GM21529 (cell line): ENCODE data around the gene TACC3.

Experiments used
- ATAC-seq: cut with Tn5 transposase; IDR thresholded peaks from one replicate; pipeline ENCODE4 v1.9.1; 2021; ENCODE audit not compliant: unreplicated experiment

Gene TACC3

GRCh38 chr4:1758306-1759121, 37.2 kb downstream of the TACC3 start:
- ATAC-seq, result no peak

GRCh38 chr4:1759170-1759817, 38.0 kb downstream of the TACC3 start:
- no peak for ATAC-seq

- ATAC-seq, result no peak
These were observed 38.5 kb downstream of the TACC3 start for GRCh38 chr4:1759818-1760223.

DNA sequence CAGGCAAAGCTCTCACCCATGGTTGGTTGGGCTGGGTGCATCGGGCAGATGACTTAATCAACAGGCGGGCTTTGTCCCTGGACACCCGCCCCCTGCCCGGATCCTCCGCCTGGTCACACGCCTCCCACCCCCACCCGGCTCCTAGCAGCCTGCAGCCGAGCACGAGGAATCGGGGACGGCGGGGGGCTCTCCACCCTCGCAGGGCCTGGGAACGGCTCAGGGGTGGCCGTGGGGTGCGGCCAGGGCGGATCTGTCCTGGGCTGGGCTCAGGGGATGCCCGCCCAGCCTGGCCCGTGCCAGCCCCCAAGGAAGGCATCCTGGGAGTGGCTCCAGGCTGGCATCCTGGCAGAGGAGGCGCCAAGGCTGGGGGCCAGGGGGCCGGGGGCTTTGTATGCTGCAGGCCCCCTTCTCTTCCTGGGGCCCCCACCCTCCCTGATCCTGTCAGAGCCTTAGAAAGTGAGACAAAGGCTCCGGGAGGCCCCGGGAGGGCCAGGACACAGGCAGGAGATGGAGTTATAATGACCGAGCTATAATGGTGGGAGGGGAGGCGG, 39.3 kb downstream of the TACC3 start:
- ATAC-seq, result no peak

GRCh38 chr4:1761130-1761689, 39.9 kb downstream of the TACC3 start:
- ATAC-seq, result no peak

DNA sequence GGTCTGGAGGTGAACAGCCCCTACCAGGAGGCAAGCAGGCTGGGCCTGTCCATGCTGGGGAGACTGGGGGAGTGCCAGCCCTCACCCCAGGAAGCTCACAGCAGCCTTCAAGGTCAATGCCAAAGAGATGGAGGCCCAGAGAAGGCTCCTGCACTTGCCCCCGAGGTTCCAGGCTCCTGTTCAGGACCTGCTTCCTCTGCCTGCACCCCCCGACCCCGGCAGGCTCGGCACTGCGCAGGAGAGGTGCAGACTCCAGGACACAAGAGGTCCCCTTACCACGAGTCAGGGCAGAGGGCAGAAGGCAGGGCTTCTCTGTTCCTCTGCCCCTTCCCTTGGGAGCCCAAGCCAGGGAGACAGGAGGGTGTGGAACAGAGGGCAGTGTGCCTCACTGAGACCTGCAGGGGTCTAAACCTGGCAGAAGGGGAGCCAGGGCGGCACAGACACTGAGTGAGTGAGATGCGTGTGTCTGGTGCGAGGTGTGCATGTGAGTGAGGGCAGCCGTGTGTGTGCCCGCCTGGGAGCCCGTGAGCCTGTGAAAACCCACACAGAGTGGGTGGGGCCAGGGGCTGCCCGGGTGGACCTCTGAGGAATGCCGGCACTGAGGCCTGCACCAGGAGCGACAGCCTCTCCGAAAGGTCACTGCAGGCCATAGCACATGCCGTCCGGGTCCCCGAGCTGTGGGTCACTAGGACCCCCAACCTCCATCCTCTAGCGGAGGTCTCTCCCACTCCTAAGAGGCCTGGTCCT, 41.1 kb downstream of the TACC3 start:
- no peak for ATAC-seq

GRCh38 chr4:1763070-1763549, 41.8 kb downstream of the TACC3 start:
- no peak for ATAC-seq

DNA sequence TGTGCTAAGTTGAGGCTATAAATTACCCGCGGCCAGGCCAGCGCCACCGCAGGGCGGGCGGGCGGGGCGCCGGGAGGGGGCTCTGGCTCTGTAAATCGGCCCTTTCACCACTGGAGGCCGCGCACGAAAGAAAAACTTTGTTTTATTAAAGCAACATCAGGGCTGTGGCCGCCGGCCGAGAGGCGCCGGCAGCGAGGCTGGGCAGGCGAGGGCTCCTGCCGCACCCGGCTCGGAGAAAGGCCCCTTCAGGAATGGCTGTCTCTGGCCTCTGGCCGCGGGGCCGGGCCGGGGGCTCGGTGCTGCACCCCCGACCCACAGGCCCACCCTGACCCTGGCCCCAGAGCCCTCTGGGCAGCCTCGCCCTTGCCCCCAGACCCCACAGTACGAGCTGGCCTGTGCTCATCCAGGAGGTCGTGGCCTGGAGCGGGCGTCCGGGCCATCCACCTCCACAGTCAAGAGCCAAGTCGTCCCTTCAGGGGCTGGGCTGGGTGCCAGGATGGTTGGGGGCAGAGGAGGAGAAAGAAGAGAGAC, 42.3 kb downstream of the TACC3 start:
- no peak for ATAC-seq

GRCh38 chr4:1764670-1765069, 43.3 kb downstream of the TACC3 start:
- no peak for ATAC-seq

DNA sequence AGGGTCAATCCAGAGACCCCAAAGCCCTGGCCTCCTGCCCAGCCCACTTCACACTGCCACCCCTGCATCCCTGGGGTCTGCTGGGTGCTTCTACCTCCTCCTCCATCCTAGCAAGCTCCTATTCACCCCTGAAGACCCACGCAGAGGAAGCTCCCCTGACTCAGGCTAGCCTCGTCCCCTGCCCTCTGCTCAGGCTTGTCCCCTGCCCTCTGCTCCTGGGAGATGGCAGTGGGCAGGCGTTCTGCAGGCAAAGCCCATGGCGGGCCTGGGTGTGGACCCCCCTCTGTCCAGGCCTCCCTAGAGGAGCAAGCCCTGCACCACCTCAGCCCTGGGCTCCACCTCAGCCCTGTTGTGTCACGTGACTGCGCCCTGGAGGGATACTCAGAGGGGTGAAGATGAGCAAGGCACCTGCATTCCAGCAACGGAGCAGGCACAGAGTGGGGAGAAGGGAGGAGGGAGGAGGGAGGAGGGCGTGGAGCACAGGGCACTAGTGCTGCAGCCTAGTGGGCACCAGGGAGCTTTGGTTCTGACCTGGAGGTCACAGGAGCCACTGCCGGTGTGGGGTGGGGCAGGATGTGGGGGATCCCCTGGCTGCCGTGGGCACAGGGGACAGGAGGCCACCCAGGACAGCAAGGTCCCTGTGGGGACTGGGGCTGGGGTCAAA, 44.2 kb downstream of the TACC3 start:
- ATAC-seq, result no peak

DNA sequence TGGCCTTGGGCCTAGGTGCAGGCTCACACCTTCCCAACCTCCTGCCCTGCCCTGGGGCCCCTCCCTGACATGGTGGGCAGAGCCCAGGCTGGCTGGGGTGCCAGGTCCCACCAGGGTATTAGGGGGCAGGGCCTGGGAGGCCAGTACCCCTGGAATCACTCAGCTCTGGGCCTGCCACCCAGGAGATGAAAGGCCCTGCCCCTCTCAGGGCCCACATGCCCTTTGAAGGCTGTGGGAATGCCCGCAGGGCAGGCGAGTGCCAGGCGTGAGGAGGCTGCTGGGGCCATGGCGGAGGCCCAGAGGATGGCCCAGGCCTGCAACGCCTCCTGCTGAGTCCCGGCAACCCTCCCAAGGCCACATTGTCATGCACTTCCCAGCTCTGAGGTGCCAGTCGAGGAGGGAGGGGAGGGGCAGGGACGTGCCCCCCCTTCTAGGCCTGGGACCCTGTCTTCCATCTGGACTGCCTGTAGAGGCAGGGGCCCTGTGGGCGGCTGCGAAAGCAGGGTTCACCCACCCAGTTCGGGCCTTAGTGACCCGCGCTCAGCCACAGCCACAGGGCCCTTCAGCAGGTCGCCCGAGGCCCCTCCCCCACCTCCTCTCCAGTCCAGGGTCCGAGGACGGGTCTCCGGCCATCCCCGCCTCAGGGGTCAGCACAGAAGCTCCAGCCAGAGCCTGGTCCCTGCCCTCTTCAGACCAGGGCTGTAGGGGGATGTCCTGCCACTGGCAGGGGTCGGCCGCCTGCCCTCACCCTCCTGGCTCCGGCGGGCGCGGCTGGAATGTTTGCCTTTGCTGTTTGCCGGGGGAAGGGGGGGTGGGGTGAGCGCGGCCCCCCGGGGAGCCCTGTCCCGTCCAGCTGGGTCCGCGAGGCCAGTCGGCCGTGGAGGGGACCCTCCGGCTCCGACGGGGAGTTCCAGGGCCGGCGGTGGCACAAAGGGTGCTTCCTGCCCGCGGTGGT, 45.1 kb downstream of the TACC3 start:
- ATAC-seq, result no peak

GRCh38 chr4:1767061-1767769, 45.9 kb downstream of the TACC3 start:
- no peak for ATAC-seq

DNA sequence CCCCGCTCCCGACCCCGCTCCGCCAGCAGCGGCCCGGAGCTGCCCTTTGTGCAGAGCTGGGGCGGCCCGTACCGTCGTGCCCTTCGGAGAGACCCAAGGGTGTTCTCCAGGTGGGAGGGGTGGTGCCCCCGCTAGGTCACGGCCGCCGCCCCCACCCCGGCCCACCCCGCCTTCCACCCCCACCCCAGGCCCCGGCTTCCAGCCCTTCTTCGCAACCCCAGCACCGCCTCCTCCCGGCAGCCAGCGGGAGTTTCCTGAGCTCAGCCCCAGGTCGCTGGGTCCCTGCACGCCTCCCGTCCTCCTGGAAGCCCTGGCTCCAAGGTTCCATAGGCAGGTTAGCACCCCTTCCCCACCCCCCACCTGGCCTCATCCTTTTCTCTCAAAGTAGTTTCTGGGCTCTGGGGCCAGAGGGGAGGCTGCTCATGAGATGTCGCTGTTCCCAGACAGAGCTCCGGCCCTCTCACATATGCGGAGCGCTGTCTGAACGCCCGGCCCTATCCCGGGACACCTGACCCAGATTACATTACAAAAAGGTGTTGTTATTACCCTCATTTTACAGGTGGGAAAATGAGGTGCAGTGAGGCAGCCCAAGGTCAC, 46.5 kb downstream of the TACC3 start:
- no peak for ATAC-seq

DNA sequence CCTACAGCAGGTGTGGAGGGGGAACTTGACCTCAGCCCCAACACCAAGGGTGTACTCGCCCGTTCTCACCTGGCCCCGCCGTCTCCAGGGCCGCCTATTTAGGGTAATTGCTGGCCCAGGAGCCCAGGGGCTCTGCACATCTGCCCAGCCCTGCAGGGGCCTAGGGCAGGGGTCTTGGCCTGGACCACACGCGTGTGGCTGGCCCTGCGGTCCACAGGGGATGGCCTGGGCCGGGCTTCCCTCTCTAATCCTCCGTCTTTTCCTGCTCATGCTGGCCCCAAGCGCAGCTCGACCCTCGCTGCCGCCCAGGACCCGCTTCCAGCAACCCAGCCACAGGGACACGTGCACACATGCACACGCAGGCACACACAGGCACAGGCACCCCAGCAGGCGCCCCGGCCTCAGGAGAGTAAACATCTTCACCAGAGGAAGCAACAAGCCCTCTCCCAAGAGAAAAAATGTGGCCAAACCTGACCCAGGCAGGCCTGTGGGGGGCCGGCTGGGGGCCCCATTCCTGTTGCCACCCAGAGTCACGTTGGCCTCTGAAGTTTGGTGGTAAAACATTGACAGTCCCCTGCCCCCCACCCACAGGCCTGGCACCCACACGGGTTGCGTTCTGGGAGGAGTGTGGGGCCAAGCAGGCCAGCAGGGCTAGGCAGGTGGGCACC, 47.2 kb downstream of the TACC3 start:
- no peak for ATAC-seq

- no peak for ATAC-seq
These were observed 48.4 kb downstream of the TACC3 start for GRCh38 chr4:1769692-1770091.

DNA sequence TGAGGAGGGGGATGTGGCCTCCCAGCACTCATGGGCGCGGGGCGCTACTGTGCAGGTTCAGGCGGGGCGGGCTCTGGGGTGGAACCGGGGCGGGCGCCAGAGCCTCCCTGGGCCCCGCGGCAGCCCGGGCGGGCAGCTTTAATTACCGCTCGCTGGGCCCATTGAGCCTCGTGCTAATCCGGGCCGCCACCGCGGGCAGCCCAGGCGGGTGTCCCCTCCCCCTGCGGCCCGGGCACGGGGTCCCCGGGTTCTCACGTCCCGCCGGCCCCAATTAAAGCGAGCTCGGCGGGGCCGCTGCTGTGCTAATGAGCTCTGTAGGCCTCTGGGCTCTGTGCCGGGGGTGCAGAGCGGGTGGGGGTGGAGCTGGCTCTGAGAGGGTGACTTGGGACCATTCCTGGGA, 48.9 kb downstream of the TACC3 start:
- ATAC-seq, result no peak

DNA sequence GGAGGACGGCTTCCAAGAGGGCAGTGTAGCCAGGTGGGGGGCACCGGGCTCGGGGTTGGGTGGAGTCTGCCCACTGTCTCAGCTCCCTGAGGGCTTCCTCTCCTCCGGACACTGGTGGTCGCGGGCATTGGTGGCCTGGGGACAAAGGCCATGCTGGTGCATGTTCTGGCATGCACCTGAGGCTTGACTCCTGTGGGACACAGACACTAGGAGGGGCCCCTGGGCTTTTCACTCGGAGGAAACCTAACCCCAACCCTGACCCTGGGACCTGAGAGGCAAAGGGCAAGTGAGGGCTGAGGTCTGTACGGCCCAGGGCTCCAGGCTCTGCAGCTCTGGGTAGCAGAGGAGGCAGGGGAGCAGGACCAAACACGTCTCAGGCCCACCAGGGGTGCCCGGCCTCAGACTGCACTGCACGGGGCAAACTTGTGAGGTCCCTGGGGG, 49.5 kb downstream of the TACC3 start:
- no peak for ATAC-seq
